SK-N-SH (cell line): ENCODE measurements around the gene GRK5. TPM values are rescaled to one million over a fixed set of nuclear protein-coding genes. Genes with fewer than 3 reads are reported as not detected.

ENCODE experiments used
- CTCF ChIA-PET: fragments of 300-600, 350-600 bp; formaldehyde crosslinking; extraction: SDS; loops from one replicate; lab custom pipeline; 2021; lab: Yijun Ruan, JAX
- POLR2A ChIA-PET: fragments of 350-600 bp; sonication (Branson Sonifier 250); formaldehyde crosslinking; extraction: SDS; loops from one replicate; lab custom pipeline; 2020; ENCODE audit warnings: antibody characterized with exemption, inconsistent platforms; lab: Yijun Ruan, JAX
- DNase-seq: peaks from one replicate; pipeline ENCODE4 v3.0.0; 2012
- H2AFZ ChIP-seq: fragments of 200-600 bp; sonication (generic); 2 replicates; pipeline ENCODE4 v1.8.1; 2016; ENCODE audit warnings: antibody characterized with exemption, mild to moderate bottlenecking, low read depth
- H3F3A ChIP-seq: fragments of 200-600 bp; sonication (generic); replicated peaks from 2 replicates; pipeline ENCODE3; 2016; ENCODE audit warnings: antibody characterized with exemption, mild to moderate bottlenecking; ENCODE audit not compliant: insufficient read depth
- H3K27ac ChIP-seq, 2 experiments: fragments of 200-500 bp in 1 of 2; fragments of 200-600 bp in 1 of 2; sonication (Bioruptor generic) in 1 of 2; sonication (generic), shearing (Covaris generic) in 1 of 2; 2 replicates each; pipeline versions ENCODE4 v1.5.1 to v1.6.1; 2014 to 2016; ENCODE audit warnings: low read depth in 2 of 2, inconsistent platforms in 1 of 2, low read length in 1 of 2, mild to moderate bottlenecking in 1 of 2, mixed read lengths in 1 of 2
- H3K27me3 ChIP-seq: fragments of 200-600 bp; sonication (generic), shearing (Covaris generic); 2 replicates; pipeline ENCODE4 v1.6.1; 2016; ENCODE audit warnings: mixed run types; ENCODE audit not compliant: insufficient read depth
- H3K36me3 ChIP-seq, 2 experiments: fragments of 200-500 bp in 1 of 2; fragments of 200-600 bp in 1 of 2; sonication (Bioruptor generic) in 1 of 2; sonication (generic) in 1 of 2; replicated peaks in 1 of 2; 2 replicates each; pipeline versions ENCODE3 to v1.5.1; 2014 to 2016; ENCODE audit warnings: low read length in 1 of 2, mild to moderate bottlenecking in 1 of 2; ENCODE audit not compliant: insufficient read depth in 2 of 2, control insufficient read depth in 1 of 2
- H3K4me1 ChIP-seq, 2 experiments: fragments of 200-500 bp in 1 of 2; fragments of 200-600 bp in 1 of 2; sonication (Bioruptor generic) in 1 of 2; sonication (generic), shearing (Covaris generic) in 1 of 2; 2 replicates each; pipeline versions ENCODE4 v1.5.1 to v1.6.1; 2014 to 2016; ENCODE audit warnings: low read depth in 1 of 2, low read length in 1 of 2, mixed run types in 1 of 2; ENCODE audit not compliant: insufficient read depth in 2 of 2, control insufficient read depth in 1 of 2
- H3K4me2 ChIP-seq: fragments of 200-600 bp; sonication (generic), shearing (Covaris generic); 2 replicates; pipeline ENCODE4 v1.6.1; 2017; ENCODE audit warnings: mixed run types
- H3K4me3 ChIP-seq, 2 experiments: fragments of 200-500 bp in 1 of 2; fragments of 200-600 bp in 1 of 2; sonication (Bioruptor generic) in 1 of 2; sonication (generic), shearing (Covaris generic) in 1 of 2; 2 replicates each; pipeline versions ENCODE4 v1.5.1 to v1.8.1; 2014 to 2016; ENCODE audit warnings: low read depth in 2 of 2, inconsistent platforms in 1 of 2, low read length in 1 of 2, mild to moderate bottlenecking in 1 of 2, mixed read lengths in 1 of 2, moderate library complexity in 1 of 2
- H3K79me2 ChIP-seq: fragments of 200-600 bp; sonication (generic); 2 replicates; pipeline ENCODE4 v1.8.1; 2017; ENCODE audit warnings: mild to moderate bottlenecking; ENCODE audit not compliant: insufficient read depth
- H3K9ac ChIP-seq: fragments of 200-600 bp; sonication (generic); 2 replicates; pipeline ENCODE4 v1.6.1; 2017; ENCODE audit warnings: mixed run types
- H3K9me2 ChIP-seq: fragments of 200-600 bp; sonication (generic); 2 replicates; pipeline ENCODE4 v1.6.1; 2017; ENCODE audit warnings: mixed run types
- H3K9me3 ChIP-seq: fragments of 200-600 bp; sonication (generic); 2 replicates; pipeline ENCODE4 v1.6.1; 2017; ENCODE audit warnings: mixed run types, mild to moderate bottlenecking, moderate library complexity
- H4K20me1 ChIP-seq: fragments of 200-600 bp; sonication (generic); 2 replicates; pipeline ENCODE4 v1.6.1; 2017; ENCODE audit warnings: mild to moderate bottlenecking, mixed run types; ENCODE audit not compliant: insufficient read depth
- CHD2 ChIP-seq: fragments of 150-350 bp; IDR thresholded peaks from 2 replicates; pipeline ENCODE4 v1.6.1; 2018; ENCODE audit warnings: low read length; ENCODE audit not compliant: partially characterized antibody
- EZH2phosphoT487 ChIP-seq: fragments of 200-600 bp; sonication (generic); IDR thresholded peaks from 2 replicates; pipeline ENCODE4 v1.6.1; 2017; ENCODE audit warnings: low read depth, mixed run types, mild to moderate bottlenecking, antibody characterized with exemption, moderate library complexity, borderline replicate concordance
- FOXJ3 ChIP-seq: sonication (generic); formaldehyde crosslinking; IDR thresholded peaks from 2 replicates; pipeline ENCODE4 v1.5.1; 2020; ENCODE audit warnings: mild to moderate bottlenecking, missing genetic modification reagents
- FOXM1 ChIP-seq: IDR thresholded peaks from 2 replicates; pipeline ENCODE4 v1.4.0; 2012; ENCODE audit warnings: low read depth, mild to moderate bottlenecking
- IRF3 ChIP-seq: fragments of 150-350 bp; IDR thresholded peaks from 2 replicates; pipeline ENCODE4 v1.6.1; 2016; ENCODE audit warnings: mild to moderate bottlenecking, low read depth, low read length
- MAX ChIP-seq: IDR thresholded peaks from 2 replicates; pipeline ENCODE4 v1.4.0; 2012; ENCODE audit warnings: low read depth
- NFIC ChIP-seq: IDR thresholded peaks from 2 replicates; pipeline ENCODE4 v1.4.0; 2012; ENCODE audit warnings: borderline replicate concordance
- NRF1 ChIP-seq: IDR thresholded peaks from 2 replicates; pipeline ENCODE4 v1.6.1; 2012; ENCODE audit warnings: low read depth, mild to moderate bottlenecking, low read length
- REST ChIP-seq: IDR thresholded peaks from 2 replicates; pipeline ENCODE4 v1.6.1; 2012; ENCODE audit warnings: mild to moderate bottlenecking, low read depth, low read length, moderate library complexity
- RXRA ChIP-seq: IDR thresholded peaks from 2 replicates; pipeline ENCODE4 v1.4.0; 2012; ENCODE audit warnings: low read depth, mild to moderate bottlenecking, borderline replicate concordance
- SIN3A ChIP-seq: IDR thresholded peaks from 2 replicates; pipeline ENCODE4 v1.6.1; 2012; ENCODE audit warnings: low read depth, mild to moderate bottlenecking, low read length, moderate library complexity, borderline replicate concordance
- SMC3 ChIP-seq: IDR thresholded peaks from 2 replicates; pipeline ENCODE4 v1.6.1; 2012; ENCODE audit warnings: low read depth, low read length, improper control_type of control experiment
- TAF1 ChIP-seq: IDR thresholded peaks from 2 replicates; pipeline ENCODE4 v1.6.1; 2012; ENCODE audit warnings: low read depth, mild to moderate bottlenecking, low read length, moderate library complexity, borderline replicate concordance
- TEAD4 ChIP-seq: IDR thresholded peaks from 2 replicates; pipeline ENCODE4 v1.4.0; 2012; ENCODE audit warnings: mild to moderate bottlenecking, borderline replicate concordance; ENCODE audit not compliant: insufficient read depth
- USF1 ChIP-seq: IDR thresholded peaks from 2 replicates; pipeline ENCODE4 v1.4.0; 2012; ENCODE audit warnings: low read depth, borderline replicate concordance
- ZBTB33 ChIP-seq: IDR thresholded peaks from 2 replicates; pipeline ENCODE4 v1.4.0; 2012; ENCODE audit warnings: low read depth, borderline replicate concordance
- WGBS: methylation state at CpG from one replicate; pipeline ENCODE4 v1.1.6; 2017; ENCODE audit warnings: low lambda C conversion rate; 5-methylcytosine and 5-hydroxymethylcytosine counted together
- polyA plus RNA-seq, 3 experiments: library from polyadenylated mRNA; depleted of rRNA; stranded (reverse); fragments of >200 nt; gene quantifications; 2 replicates each; pipeline ENCODE4 v1.2.3, GENCODE V29; 2012

Gene GRK5
- polyA plus RNA-seq, 1 of the 3 experiments (the other 2 are of a cell fraction), result 12.1 TPM

GRCh38 chr10:119371704-119372663, 164.6 kb downstream of the GRK5 start:
- Histone ChIP-seq H3K4me1 (peaks cover 9 to 50% of the 10 kb centered on the region in 2 experiments; a peak in 3 of 4 replicates), H3F3A (peaks cover 2% of the 10 kb centered on the region), H3K9me3 (no peaks in the 10 kb centered on the region), H2AFZ (no peak overlapping the region), H3K79me2 (no peaks in the 10 kb centered on the region), H3K9me2 (no peaks in the 10 kb centered on the region), H3K4me3 (no peak overlapping the region), H3K36me3 (no peaks in the 10 kb centered on the region), H3K9ac (no peak overlapping the region), H3K27me3 (no peaks in the 10 kb centered on the region), H4K20me1 (no peaks in the 10 kb centered on the region), H3K27ac (peak overlapping the region in 1 of 2 experiments; percentile 71; a peak in 2 of 4 replicates), H3K4me2 (peak overlapping the region; percentile 70; the same call in 1 of the 2 replicates)
- TF ChIP-seq RXRA (no peak), MAX (no peak), NRF1 (no peak), NFIC (no peak), FOXM1 (no peak), REST (no peak), SMC3 (no peak), EZH2phosphoT487 (no peak), SIN3A (no peak), IRF3 (no peak), FOXJ3 (CRISPR knock-in tag) (no peak), CHD2 (no peak), ZBTB33 (no peak), TEAD4 (no peak), TAF1 (no peak), USF1 (no peak)
- POLR2A ChIA-PET, result no interaction called here
- WGBS, result 78% methylated on average over 7 of the region's 7 CpGs
- CTCF ChIA-PET, result interaction anchor here (1.2 to 2.1 kb wide), 9 partner anchors 30 to 173 kb away, joined by 3 to 7 read pairs (median 4); partner anchors contain the start of gene GRK5
- no peak for DNase-seq
